ENCODE data around the gene CDKN2A.
"Not testable (repeated sequence)": the region's sequence is repeated elsewhere in the genome, so short reads cannot be mapped to it uniquely, and the experiment has no call there.

CDKN2A gene

DNA sequence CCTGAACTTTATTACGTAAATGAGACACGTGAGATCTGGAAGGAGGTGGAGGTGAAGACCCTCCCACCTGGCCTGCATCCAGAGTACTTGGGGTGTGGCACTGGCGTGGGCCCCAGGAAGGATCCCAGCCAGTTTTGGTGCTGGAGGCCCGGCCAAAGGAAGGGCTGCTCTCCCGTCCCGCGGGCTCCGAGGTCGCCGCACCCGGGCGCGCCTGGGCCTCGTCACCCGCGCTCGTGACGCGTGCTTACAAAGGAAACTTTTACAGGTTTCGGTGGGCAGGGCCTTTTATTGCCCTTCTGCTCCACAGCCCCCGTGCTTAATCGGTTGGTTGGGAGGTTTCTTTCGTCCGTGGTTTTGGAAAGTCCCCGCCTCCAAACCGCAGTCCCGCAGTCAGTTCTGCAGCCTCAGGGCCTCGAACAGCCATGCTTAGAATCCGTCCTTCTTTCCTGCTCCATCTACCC, 29.2 kb downstream of the CDKN2A start:
- TF ChIP-seq CTCF (IDR thresholded peaks at IDR 0.05; ENCODE audit: low read depth, low read length) = no peak
- peak overlapping the region; percentile 46 for H3K4me3 ChIP-seq (ENCODE audit: low read depth, low read length)

GRCh38 chr9:21961569-21961968, 32.6 kb downstream of the CDKN2A start:
- no peak for TF ChIP-seq CTCF (IDR thresholded peaks at IDR 0.05; ENCODE audit: low read depth, low read length)
- H3K4me3 ChIP-seq (ENCODE audit: low read depth, low read length) = no peak overlapping the region

- H3K4me3 ChIP-seq (ENCODE audit: low read depth, low read length) = not testable (repeated sequence)
Observed at GRCh38 chr9:21959268-21959667, 34.9 kb downstream of the CDKN2A start.

DNA sequence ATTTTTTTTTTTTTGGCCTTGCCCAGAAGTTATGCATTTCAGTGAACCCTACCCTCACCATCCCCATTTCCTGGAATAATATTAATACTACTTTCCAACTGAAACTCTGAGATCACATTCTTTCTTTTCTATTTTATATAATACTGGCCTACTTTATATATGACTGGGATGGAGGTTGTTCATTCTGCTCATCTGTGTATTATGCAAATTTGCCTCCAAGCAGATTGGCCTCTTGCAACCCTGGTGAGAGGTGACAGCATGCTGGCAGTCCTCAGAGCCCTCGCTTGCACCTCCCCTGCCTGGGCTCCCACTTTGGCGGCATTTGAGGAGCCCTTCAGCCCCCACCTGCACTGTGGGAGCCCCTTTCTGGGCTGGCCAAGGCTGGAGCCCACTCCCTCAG, 35.4 kb downstream of the CDKN2A start:
- TF ChIP-seq CTCF (IDR thresholded peaks at IDR 0.05; ENCODE audit: low read depth, low read length) = no peak
- no peak overlapping the region for H3K4me3 ChIP-seq (ENCODE audit: low read depth, low read length)

GRCh38 chr9:21945606-21946005, 48.6 kb downstream of the CDKN2A start:
- no peak overlapping the region for H3K4me3 ChIP-seq (ENCODE audit: low read depth, low read length)
- TF ChIP-seq CTCF (IDR thresholded peaks at IDR 0.05; ENCODE audit: low read depth, low read length) = no peak

DNA sequence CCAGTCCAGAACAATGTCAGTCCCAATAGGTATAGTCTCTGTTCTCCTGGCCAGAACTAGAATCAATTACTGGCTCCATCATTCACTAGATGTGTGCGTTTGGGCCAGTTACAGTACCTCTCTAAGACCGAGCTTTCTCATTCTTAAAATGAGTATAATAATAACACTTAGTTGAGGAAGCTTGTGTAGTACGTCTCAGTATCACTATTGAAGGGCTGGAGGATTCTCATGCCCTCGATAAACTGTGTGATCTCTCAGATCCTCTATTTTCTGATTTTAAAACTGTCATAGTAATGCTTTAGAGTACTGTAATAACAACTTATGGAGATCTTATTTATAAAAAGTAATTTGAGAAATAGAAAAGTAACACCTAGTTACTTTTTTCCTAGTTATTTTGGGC, 50.7 kb downstream of the CDKN2A start:
- no peak for TF ChIP-seq CTCF (IDR thresholded peaks at IDR 0.05; ENCODE audit: low read depth, low read length)

DNA sequence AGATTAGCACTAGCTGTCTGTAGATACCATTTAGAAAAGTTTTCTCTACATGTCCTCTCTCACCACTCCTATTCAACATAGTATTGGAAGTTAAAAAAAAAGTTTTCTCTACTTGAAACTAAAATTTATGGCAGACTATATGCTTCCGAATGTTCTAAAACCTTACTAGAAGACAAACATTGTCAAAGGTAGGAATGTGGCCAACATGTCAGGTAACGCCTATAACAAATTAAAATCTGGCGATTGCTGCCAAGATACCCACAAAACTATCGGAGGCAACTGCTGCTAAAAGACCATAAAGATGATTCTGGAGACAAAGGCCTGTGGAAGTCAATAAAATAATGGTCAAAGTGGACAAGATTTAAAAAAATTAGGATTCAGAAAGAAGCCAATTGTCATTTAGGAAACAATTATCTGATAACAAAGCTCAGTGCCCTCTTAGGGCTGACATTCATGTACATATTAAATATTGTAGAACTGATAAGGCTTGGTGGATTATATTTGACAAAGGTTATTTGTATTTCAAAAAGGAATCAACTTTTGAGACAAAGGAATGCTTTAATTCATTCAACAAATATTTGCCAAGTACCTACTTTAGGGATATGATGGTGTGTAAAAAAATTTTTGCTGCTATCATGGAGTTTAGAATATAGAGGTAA, 52.7 kb downstream of the CDKN2A start:
- H3K4me3 ChIP-seq (ENCODE audit: low read depth, low read length) = no peak overlapping the region
- no peak for TF ChIP-seq CTCF (IDR thresholded peaks at IDR 0.05; ENCODE audit: low read depth, low read length)

More for the DNA sequence above, 50.7 kb downstream of the CDKN2A start:
- no peak overlapping the region for H3K4me3 ChIP-seq (ENCODE audit: low read depth, low read length)

DNA sequence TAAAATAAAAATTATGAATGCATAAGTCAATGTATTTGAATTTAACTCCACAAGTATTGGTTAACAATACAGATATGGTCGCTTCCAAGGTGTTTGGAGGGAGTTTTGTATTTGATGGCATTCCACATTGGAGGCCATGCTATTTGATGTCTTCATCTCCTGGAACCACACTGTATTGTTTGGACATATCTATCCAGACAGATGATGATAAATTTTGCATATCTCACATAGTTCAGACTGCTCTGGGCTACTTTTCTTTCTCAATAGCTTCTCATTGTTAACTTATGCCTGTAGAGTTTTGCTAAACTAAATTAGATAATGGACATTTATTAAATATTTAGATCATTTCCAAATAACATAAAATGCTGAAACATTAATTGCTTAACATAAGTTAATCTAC, 58.0 kb downstream of the CDKN2A start:
- no peak overlapping the region for H3K4me3 ChIP-seq (ENCODE audit: low read depth, low read length)
- no peak for TF ChIP-seq CTCF (IDR thresholded peaks at IDR 0.05; ENCODE audit: low read depth, low read length)
